ENCODE data around the gene TEX14.

DNA sequence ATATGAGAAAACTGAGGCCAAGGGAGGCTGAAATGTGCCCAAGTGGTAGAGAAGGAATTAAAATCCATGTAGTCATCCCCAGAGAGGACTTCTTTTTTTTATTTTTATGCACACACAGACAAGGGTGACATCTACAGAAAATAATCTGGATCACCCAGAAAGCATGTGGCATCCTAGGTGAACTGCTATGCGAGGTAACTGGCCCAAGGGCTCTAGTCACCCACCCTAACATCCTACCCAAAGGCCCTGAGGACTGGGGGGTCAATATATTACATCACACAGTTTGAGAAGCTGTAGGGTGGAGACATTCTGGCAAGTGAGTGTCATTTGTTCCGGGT, 23.3 kb downstream of the TEX14 start:
- TF ChIP-seq, protein P1, sequence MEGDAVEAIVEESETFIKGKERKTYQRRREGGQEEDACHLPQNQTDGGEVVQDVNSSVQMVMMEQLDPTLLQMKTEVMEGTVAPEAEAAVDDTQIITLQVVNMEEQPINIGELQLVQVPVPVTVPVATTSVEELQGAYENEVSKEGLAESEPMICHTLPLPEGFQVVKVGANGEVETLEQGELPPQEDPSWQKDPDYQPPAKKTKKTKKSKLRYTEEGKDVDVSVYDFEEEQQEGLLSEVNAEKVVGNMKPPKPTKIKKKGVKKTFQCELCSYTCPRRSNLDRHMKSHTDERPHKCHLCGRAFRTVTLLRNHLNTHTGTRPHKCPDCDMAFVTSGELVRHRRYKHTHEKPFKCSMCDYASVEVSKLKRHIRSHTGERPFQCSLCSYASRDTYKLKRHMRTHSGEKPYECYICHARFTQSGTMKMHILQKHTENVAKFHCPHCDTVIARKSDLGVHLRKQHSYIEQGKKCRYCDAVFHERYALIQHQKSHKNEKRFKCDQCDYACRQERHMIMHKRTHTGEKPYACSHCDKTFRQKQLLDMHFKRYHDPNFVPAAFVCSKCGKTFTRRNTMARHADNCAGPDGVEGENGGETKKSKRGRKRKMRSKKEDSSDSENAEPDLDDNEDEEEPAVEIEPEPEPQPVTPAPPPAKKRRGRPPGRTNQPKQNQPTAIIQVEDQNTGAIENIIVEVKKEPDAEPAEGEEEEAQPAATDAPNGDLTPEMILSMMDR (IDR thresholded peaks at IDR 0.05), result no peak
- no peak for TF ChIP-seq POLR2A (IDR thresholded peaks at IDR 0.05)
- TF ChIP-seq EP300 (IDR thresholded peaks at IDR 0.05), result no peak
